NK-92 treated with Interleukin-12 subunit alpha and Interleukin-12 subunit beta, amount 100 ng/mL, for 24 hours (cell line): ENCODE data around the gene SHISA5.

Source experiments
- DNase-seq: peaks from one replicate; lab custom pipeline; 2025; lab: John Stamatoyannopoulos, UW

The SHISA5 gene

DNA sequence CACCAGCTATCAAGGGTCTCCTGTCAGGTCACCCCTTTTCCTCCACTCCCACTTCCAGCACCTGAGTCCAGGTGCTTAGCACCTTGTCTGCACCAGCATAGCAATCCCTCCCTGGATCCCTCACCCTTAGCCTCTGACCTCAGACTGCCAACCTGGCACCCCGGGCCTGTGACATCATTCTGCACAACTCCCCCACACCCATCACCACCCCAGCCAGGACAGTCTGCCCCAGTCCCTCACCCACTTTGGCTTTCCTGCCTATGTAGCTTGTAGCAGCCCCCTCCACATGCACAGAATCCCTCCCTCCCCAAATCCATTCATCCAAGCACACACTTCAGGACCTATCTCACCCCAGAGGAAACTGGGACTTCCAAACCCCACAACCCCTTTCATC is 73.3 kb downstream of the SHISA5 start:
- no peak for DNase-seq

GRCh38 chr3:48429960-48430707 is 73.8 kb downstream of the SHISA5 start, which contains the start of gene PLXNB1:
Gene PLXNB1, minus strand, starts transcription at chr3:48430086. Its CDS starts 5,475 bp downstream, at chr3:48424611.
- DNase-seq = no peak

- no peak for DNase-seq
These were observed 74.5 kb downstream of the SHISA5 start for GRCh38 chr3:48429317-48429959.

- no peak for DNase-seq
These were observed 75.2 kb downstream of the SHISA5 start for GRCh38 chr3:48428572-48429316.

DNA sequence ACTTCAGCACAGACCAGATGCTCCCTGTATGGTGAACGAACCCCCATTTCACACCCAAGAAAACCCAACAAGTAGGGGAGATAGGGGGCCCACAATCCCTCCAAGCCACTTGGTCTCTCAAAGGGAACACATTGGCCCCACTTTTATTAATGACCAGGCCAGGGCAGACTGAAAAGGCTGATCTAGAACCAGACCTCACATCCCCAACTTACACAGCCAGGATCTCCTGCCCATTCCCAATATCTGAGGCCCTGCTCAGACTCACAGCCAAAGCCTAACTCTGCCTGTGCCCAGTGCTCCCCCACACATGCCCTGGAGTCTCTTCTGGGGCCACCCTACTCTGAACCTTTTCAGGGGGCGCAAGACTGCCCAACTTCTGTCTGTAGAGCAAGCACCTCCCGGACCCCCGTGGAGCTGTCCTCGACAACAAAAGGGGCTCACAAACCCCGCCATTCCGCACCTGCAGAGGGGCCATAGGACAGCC is 75.8 kb downstream of the SHISA5 start:
- DNase-seq = no peak

DNA sequence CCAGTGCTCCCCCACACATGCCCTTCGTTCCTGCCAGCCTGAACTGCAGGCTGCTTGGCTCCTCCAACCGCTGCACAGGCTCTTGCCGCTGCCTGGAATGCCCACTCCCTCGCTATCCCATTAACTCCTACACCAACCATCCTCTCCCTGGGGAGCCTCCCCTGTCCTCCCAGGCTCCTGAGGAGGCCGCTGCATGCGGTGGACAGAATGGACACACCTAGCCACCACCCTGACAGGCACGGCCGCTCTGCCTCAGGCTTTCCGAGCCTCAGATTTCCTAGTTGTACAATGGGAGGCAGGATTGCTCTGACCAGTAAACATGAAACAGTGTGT is 76.4 kb downstream of the SHISA5 start:
- DNase-seq = no peak

- DNase-seq = no peak
These were observed 76.9 kb downstream of the SHISA5 start for GRCh38 chr3:48426944-48427629.

- no peak for DNase-seq
These were observed 77.5 kb downstream of the SHISA5 start for GRCh38 chr3:48426401-48426909.

- DNase-seq = no peak
These were observed 78.6 kb downstream of the SHISA5 start for GRCh38 chr3:48425281-48425812.

GRCh38 chr3:48423883-48424695 is 79.9 kb downstream of the SHISA5 start:
- no peak for DNase-seq

- DNase-seq = no peak
These were observed 80.6 kb downstream of the SHISA5 start for GRCh38 chr3:48423241-48423882.

- DNase-seq = no peak
These were observed 81.3 kb downstream of the SHISA5 start for GRCh38 chr3:48422681-48423080.

DNA sequence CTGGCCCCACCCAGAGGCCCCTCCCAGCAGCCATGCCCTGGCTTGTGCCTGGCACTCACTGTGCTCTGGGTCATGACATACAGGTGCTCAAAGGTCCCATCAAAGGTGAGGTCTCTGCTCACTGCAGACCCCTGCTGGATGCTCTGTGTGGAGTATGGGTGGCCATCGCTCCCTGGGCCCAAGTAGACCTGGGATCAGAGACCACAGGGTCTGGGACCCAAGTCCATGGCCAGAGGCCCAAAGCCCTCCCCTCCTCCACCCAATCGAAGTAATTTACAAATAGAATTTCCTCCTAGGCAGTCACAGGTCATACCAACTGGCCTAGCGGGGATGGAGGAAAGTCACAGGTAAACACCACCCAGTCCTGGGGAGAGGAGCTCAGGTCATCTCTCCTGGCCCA is 81.7 kb downstream of the SHISA5 start:
- DNase-seq = no peak

GRCh38 chr3:48420561-48420960 is 83.4 kb downstream of the SHISA5 start:
- DNase-seq = no peak

- no peak for DNase-seq
These were observed 84.4 kb downstream of the SHISA5 start for GRCh38 chr3:48419597-48419996.

- no peak for DNase-seq
These were observed 84.8 kb downstream of the SHISA5 start for GRCh38 chr3:48419149-48419548.

GRCh38 chr3:48418651-48419050 is 85.3 kb downstream of the SHISA5 start:
- no peak for DNase-seq

- DNase-seq = no peak
These were observed 85.8 kb downstream of the SHISA5 start for GRCh38 chr3:48418140-48418539.
